ENCODE measurements around the gene KLHL7. TPM values are rescaled to one million over a fixed set of nuclear protein-coding genes. Genes with fewer than 3 reads are reported as not detected.

Gene KLHL7
- polyA plus RNA-seq, 1 donor (not counting 4 experiments of a cell fraction or from before 2014, with no cell fraction given) = 43.1 TPM

GRCh38 chr7:23107781-23108180 lies 2.2 kb downstream of the KLHL7 start:
- FAIRE-seq (no peak), DNase-seq (ENCODE audit: low read depth, low spot score) (no peak)
- no peak for TF ChIP-seq EZH2 (IDR thresholded peaks at IDR 0.05; ENCODE audit: low read length)
- TF ChIP-seq CTCF (optimal IDR thresholded peaks at IDR 0.05 in 1 of 3, IDR thresholded peaks at IDR 0.05 in 1 of 3, conservative IDR thresholded peaks at IDR 0.05 in 1 of 3; ENCODE audit: extremely low read depth in 1 of 3, insufficient read depth in 2 of 3, low read length in 3 of 3) = no peak
- H4K20me1 ChIP-seq (ENCODE audit: control insufficient read depth, extremely low read depth, insufficient read depth, low read length) = no peaks in the 10 kb centered on the region
- dilution Hi-C loops (cut with MboI; ENCODE audit: extremely low pct_ligation_motif_present, low sequenced_read_pairs) = no loop called here
- H3K79me2 ChIP-seq (ENCODE audit: control insufficient read depth, insufficient read depth, low read length) = peaks cover 55% of the 10 kb centered on the region
- no peak overlapping the region for H3K9ac ChIP-seq (ENCODE audit: control insufficient read depth, extremely low read depth, insufficient read depth, low read length)
- H3K4me3 ChIP-seq (ENCODE audit: control insufficient read depth in 2 of 3, extremely low read depth in 1 of 3, insufficient read depth in 2 of 3, low read depth in 1 of 3, low read length in 3 of 3) = peak overlapping the region in 2 of 3 experiments; percentile 87 to 96
- H3K27ac ChIP-seq (ENCODE audit: control insufficient read depth, insufficient read depth, low read length) = no peak overlapping the region
- H3K4me1 ChIP-seq (ENCODE audit: control insufficient read depth, extremely low read depth, insufficient read depth, low read length) = peaks cover 11% of the 10 kb centered on the region
- no peaks in the 10 kb centered on the region for H3K27me3 ChIP-seq (ENCODE audit: control insufficient read depth, extremely low read depth, insufficient read depth, low read length)
- H3K9me3 ChIP-seq (ENCODE audit: control insufficient read depth, low read depth, low read length) = no peaks in the 10 kb centered on the region
- no peak overlapping the region for H2AFZ ChIP-seq (ENCODE audit: control insufficient read depth, low read length)
- no peaks in the 10 kb centered on the region for H3K36me3 ChIP-seq (ENCODE audit: control insufficient read depth in 2 of 2, extremely low read depth in 1 of 2, insufficient read depth in 2 of 2, low read length in 2 of 2)
- peak overlapping the region; percentile 90 for H3K4me2 ChIP-seq (ENCODE audit: control insufficient read depth, extremely low read depth, insufficient read depth, low read depth, low read length)
- no peaks in the 10 kb centered on the region for H3K9me1 ChIP-seq (ENCODE audit: control insufficient read depth, extremely low read depth, insufficient read depth, low read length)

- Histone ChIP-seq H3K9me1 (ENCODE audit: control insufficient read depth, extremely low read depth, insufficient read depth, low read length) (no peaks in the 10 kb centered on the region), H3K36me3 (ENCODE audit: control insufficient read depth in 2 of 2, extremely low read depth in 1 of 2, insufficient read depth in 2 of 2, low read length in 2 of 2) (no peaks in the 10 kb centered on the region), H3K79me2 (ENCODE audit: control insufficient read depth, insufficient read depth, low read length) (peaks cover 60% of the 10 kb centered on the region), H3K4me1 (ENCODE audit: control insufficient read depth, extremely low read depth, insufficient read depth, low read length) (peaks cover 11% of the 10 kb centered on the region), H4K20me1 (ENCODE audit: control insufficient read depth, extremely low read depth, insufficient read depth, low read length) (no peaks in the 10 kb centered on the region), H3K9ac (ENCODE audit: control insufficient read depth, extremely low read depth, insufficient read depth, low read length) (no peak overlapping the region), H3K9me3 (ENCODE audit: control insufficient read depth, low read depth, low read length) (no peaks in the 10 kb centered on the region), H3K4me3 (ENCODE audit: control insufficient read depth in 2 of 3, extremely low read depth in 1 of 3, insufficient read depth in 2 of 3, low read depth in 1 of 3, low read length in 3 of 3) (no peak overlapping the region), H3K4me2 (ENCODE audit: control insufficient read depth, extremely low read depth, insufficient read depth, low read depth, low read length) (no peak overlapping the region), H2AFZ (ENCODE audit: control insufficient read depth, low read length) (no peak overlapping the region), H3K27me3 (ENCODE audit: control insufficient read depth, extremely low read depth, insufficient read depth, low read length) (no peaks in the 10 kb centered on the region), H3K27ac (ENCODE audit: control insufficient read depth, insufficient read depth, low read length) (no peak overlapping the region)
- FAIRE-seq (no peak), DNase-seq (ENCODE audit: low read depth, low spot score) (no peak)
- TF ChIP-seq EZH2 (IDR thresholded peaks at IDR 0.05; ENCODE audit: low read length) (no peak), CTCF (optimal IDR thresholded peaks at IDR 0.05 in 1 of 3, IDR thresholded peaks at IDR 0.05 in 1 of 3, conservative IDR thresholded peaks at IDR 0.05 in 1 of 3; ENCODE audit: extremely low read depth in 1 of 3, insufficient read depth in 2 of 3, low read length in 3 of 3) (no peak)
- dilution Hi-C loops (cut with MboI; ENCODE audit: extremely low pct_ligation_motif_present, low sequenced_read_pairs) = no loop called here
Measured at GRCh38 chr7:23108995-23109394, 3.4 kb downstream of the KLHL7 start.
